ENCODE results near the gene LSM3.

- TF ChIP-seq POLR2A (IDR thresholded peaks at IDR 0.05) (no peak), CTCF (IDR thresholded peaks at IDR 0.05 in 4 of 5, conservative IDR thresholded peaks at IDR 0.05 in 1 of 5) (no peak)
Measured at GRCh38 chr3:14142567-14143270, 35.9 kb upstream of the LSM3 start.

Data from gastrocnemius medialis (tissue), 4 donors.